Activated CD8-positive, alpha-beta memory T cell treated with anti-CD3 and anti-CD28 coated beads, Interleukin-2, amount 50 U/mL, for 4 hours (primary cell): ENCODE results near the gene ZNF845.
"Not testable (repeated sequence)": the region's sequence is repeated elsewhere in the genome, so short reads cannot be mapped to it uniquely, and the experiment has no call there.

Source experiments
- DNase-seq: peaks from one replicate; pipeline ENCODE4 v3.0.0-alpha.2; 2020

The ZNF845 gene

GRCh38 chr19:53333463-53334449 is at the start of gene ZNF845:
Gene ZNF845, plus strand, starts transcription at chr19:53333749. Its CDS starts 7,559 bp downstream, at chr19:53341308.
- DNase-seq = peak; percentile 96

GRCh38 chr19:53285087-53285486 is 48.5 kb upstream of the ZNF845 start:
- no peak for DNase-seq

GRCh38 chr19:53290758-53291549 is 42.6 kb upstream of the ZNF845 start:
- no peak for DNase-seq

- DNase-seq = no peak
Observed at GRCh38 chr19:53294786-53295441, 38.6 kb upstream of the ZNF845 start.

GRCh38 chr19:53301341-53301740 is 32.2 kb upstream of the ZNF845 start:
- DNase-seq = not testable (repeated sequence)

GRCh38 chr19:53308339-53308811 is 25.2 kb upstream of the ZNF845 start:
- DNase-seq = no peak

- no peak for DNase-seq
Observed at GRCh38 chr19:53311044-53311443, 22.5 kb upstream of the ZNF845 start.

GRCh38 chr19:53311897-53312296 is 21.7 kb upstream of the ZNF845 start:
- DNase-seq = no peak

GRCh38 chr19:53328967-53329366 is 4.6 kb upstream of the ZNF845 start:
- no peak for DNase-seq

GRCh38 chr19:53332484-53332883 is 1.1 kb upstream of the ZNF845 start:
- no peak for DNase-seq

GRCh38 chr19:53333066-53333462 is 485 bp upstream of the ZNF845 start:
- peak; percentile 28 for DNase-seq

- DNase-seq = not testable (repeated sequence)
Observed at GRCh38 chr19:53344403-53344802, 10.9 kb downstream of the ZNF845 start.

- DNase-seq = no peak
Observed at GRCh38 chr19:53355739-53356138, 22.2 kb downstream of the ZNF845 start.

GRCh38 chr19:53357821-53358581 is 24.5 kb downstream of the ZNF845 start:
- no peak for DNase-seq

- DNase-seq = not testable (repeated sequence)
Observed at GRCh38 chr19:53360056-53360455, 26.5 kb downstream of the ZNF845 start.

GRCh38 chr19:53365134-53365898 is 31.8 kb downstream of the ZNF845 start, which contains the start of gene ZNF525:
Gene ZNF525, plus strand, starts transcription at chr19:53365705. Its CDS starts 6,577 bp downstream, at chr19:53372282.
- peak; percentile 99 for DNase-seq

- DNase-seq = peak; percentile 50
Observed at GRCh38 chr19:53365899-53366493, 32.4 kb downstream of the ZNF845 start.

GRCh38 chr19:53372196-53372595 is 38.6 kb downstream of the ZNF845 start:
- no peak for DNase-seq

GRCh38 chr19:53374288-53374687 is 40.7 kb downstream of the ZNF845 start:
- no peak for DNase-seq

GRCh38 chr19:53374743-53375142 is 41.2 kb downstream of the ZNF845 start:
- no peak for DNase-seq

- DNase-seq = no peak
Observed at GRCh38 chr19:53381376-53381775, 47.8 kb downstream of the ZNF845 start.
